Measurements from ENCODE around the gene STX4. TPM values are rescaled to one million over a fixed set of nuclear protein-coding genes. Genes with fewer than 3 reads are reported as not detected.
A peak's percentile ranks its signal among the peaks of the same experiment; 100 is the strongest.

STX4 gene
- total and polyA plus RNA-seq, 9 of the 15 experiments (the other 6 are each of a cell fraction or from before 2014, with no cell fraction given) = 3.2 to 48.0 (median 21.5) TPM

- TF ChIP-seq UBTF (IDR thresholded peaks at IDR 0.05; ENCODE audit: borderline replicate concordance in 1 of 2, low read depth in 2 of 2, low read length in 2 of 2) (peak; percentile 20 to 72; a peak in 2 of 4 replicates), TRIM24 (IDR thresholded peaks at IDR 0.05) (0 out of 4 replicates have a peak, but pooled peaks of 1 of the 2 experiments have one; percentile 7), THRB (CRISPR knock-in tag; conservative IDR thresholded peaks at IDR 0.05) (no peak), ZBTB9 (CRISPR knock-in tag; IDR thresholded peaks at IDR 0.05) (no peak), RBM34 (IDR thresholded peaks at IDR 0.05; ENCODE audit: borderline replicate concordance, insufficient read depth, low read length) (no peak), BCOR (IDR thresholded peaks at IDR 0.05) (peak; percentile 81), PHF8 (IDR thresholded peaks at IDR 0.05; ENCODE audit: borderline replicate concordance, low read length) (peak; percentile 53; the same call in 1 of the 2 replicates), RBM39 (optimal IDR thresholded peaks at IDR 0.05; ENCODE audit: low read depth, low read length) (no peak), HLTF (IDR thresholded peaks at IDR 0.05) (no peak), CTCFL (IDR thresholded peaks at IDR 0.05; ENCODE audit: borderline replicate concordance, insufficient read depth, low read depth, low read length, poor library complexity, severe bottlenecking) (no peak), MIER1 (IDR thresholded peaks at IDR 0.05; ENCODE audit: low read depth) (no peak; the same call in 1 of the 2 replicates), TARDBP (IDR thresholded peaks at IDR 0.05) (no peak), ZNF263 (CRISPR knock-in tag; IDR thresholded peaks at IDR 0.05; ENCODE audit: borderline replicate concordance) (peak; percentile 23; the same call in 1 of the 2 replicates), JUND (IDR thresholded peaks at IDR 0.05; ENCODE audit: borderline replicate concordance, low read depth, low read length) (0 out of 2 replicates have a peak, but pooled peaks have one; percentile 21), JUND (tag; IDR thresholded peaks at IDR 0.05; ENCODE audit: borderline replicate concordance, low read depth, low read length) (no peak; the same call in 2 of the 3 replicates), ZNF143 (CRISPR knock-in tag; IDR thresholded peaks at IDR 0.05) (no peak), TEAD2 (tag; IDR thresholded peaks at IDR 0.05) (no peak), DACH1 (IDR thresholded peaks at IDR 0.05; ENCODE audit: partially characterized antibody) (no peak), XRCC3 (IDR thresholded peaks at IDR 0.05) (no peak)
Measured at GRCh38 chr16:31072540-31073141, 39.3 kb downstream of the STX4 start (continued).

Data from K562 (cell line).